Neural progenitor cell (in vitro differentiated cells): ENCODE data around the gene C11orf98. TPM values are rescaled to one million over a fixed set of nuclear protein-coding genes. Genes with fewer than 3 reads are reported as not detected.
"Not testable (repeated sequence)": the region's sequence is repeated elsewhere in the genome, so short reads cannot be mapped to it uniquely, and the experiment has no call there.

Experiments
- DNase-seq: peaks from one replicate; pipeline ENCODE4 v3.0.0-alpha.2; 2016; ENCODE audit warnings: low spot score
- H2AFZ ChIP-seq: fragments of 200-600 bp; sonication (generic); replicated peaks from 2 replicates; pipeline ENCODE4 v1.6.1; 2016; ENCODE audit warnings: antibody characterized with exemption
- H3F3A ChIP-seq: fragments of 200-600 bp; sonication (generic); 2 replicates; pipeline ENCODE4 v1.6.1; 2016; ENCODE audit warnings: antibody characterized with exemption, low read depth
- H3K27ac ChIP-seq: fragments of 200-600 bp; sonication (generic); 2 replicates; pipeline ENCODE4 v1.5.1; 2016; ENCODE audit warnings: mild to moderate bottlenecking
- H3K27me3 ChIP-seq: fragments of 200-600 bp; sonication (generic); 2 replicates; pipeline ENCODE4 v1.6.1; 2016; ENCODE audit warnings: mild to moderate bottlenecking, moderate library complexity
- H3K36me3 ChIP-seq: fragments of 200-600 bp; sonication (generic); 2 replicates; pipeline ENCODE4 v1.5.1; 2016
- H3K4me1 ChIP-seq: fragments of 200-600 bp; sonication (generic); 2 replicates; pipeline ENCODE4 v1.6.1; 2016; ENCODE audit warnings: mixed run types
- H3K4me2 ChIP-seq: fragments of 200-600 bp; sonication (generic); 2 replicates; pipeline ENCODE4 v1.6.1; 2016
- H3K4me3 ChIP-seq: fragments of 200-600 bp; sonication (generic); 2 replicates; pipeline ENCODE4 v1.5.1; 2016
- H3K79me2 ChIP-seq: fragments of 200-600 bp; sonication (generic); 2 replicates; pipeline ENCODE4 v1.6.1; 2016; ENCODE audit warnings: low read depth
- H3K9ac ChIP-seq: fragments of 200-600 bp; sonication (generic); 2 replicates; pipeline ENCODE4 v1.6.1; 2016
- H3K9me3 ChIP-seq: fragments of 200-600 bp; sonication (generic); 2 replicates; pipeline ENCODE4 v1.5.1; 2016; ENCODE audit warnings: low read depth
- H4K20me1 ChIP-seq: fragments of 200-600 bp; sonication (generic); 2 replicates; pipeline ENCODE4 v1.6.1; 2016; ENCODE audit warnings: low read depth
- H3K27ac Mint-ChIP-seq: 3 replicates; pipeline ENCODE4 v1.8.0; 2021; ENCODE audit warnings: mixed read lengths
- H3K27me3 Mint-ChIP-seq: 2 replicates; pipeline ENCODE4 v1.8.0; 2022; ENCODE audit warnings: low read depth, mild to moderate bottlenecking, inconsistent platforms, moderate library complexity, mixed read lengths; ENCODE audit not compliant: insufficient read depth
- H3K36me3 Mint-ChIP-seq: 3 replicates; pipeline ENCODE4 v1.8.0; 2021; ENCODE audit warnings: mixed read lengths
- H3K4me1 Mint-ChIP-seq: 3 replicates; pipeline ENCODE4 v1.8.0; 2021; ENCODE audit warnings: mixed read lengths
- H3K4me3 Mint-ChIP-seq: 3 replicates; pipeline ENCODE4 v1.8.0; 2021; ENCODE audit warnings: mild to moderate bottlenecking, moderate library complexity, mixed read lengths
- H3K9me3 Mint-ChIP-seq: 3 replicates; pipeline ENCODE4 v1.8.0; 2020; ENCODE audit warnings: mixed read lengths
- EZH2 ChIP-seq: fragments of 200-600 bp; sonication (generic); IDR thresholded peaks from 2 replicates; pipeline ENCODE4 v1.6.1; 2017; ENCODE audit warnings: antibody characterized with exemption, mild to moderate bottlenecking, moderate library complexity
- EZH2phosphoT487 ChIP-seq: fragments of 200-600 bp; sonication (generic); IDR thresholded peaks from 2 replicates; pipeline ENCODE4 v1.6.1; 2017; ENCODE audit warnings: antibody characterized with exemption
- total RNA-seq: library from RNA; depleted of rRNA; stranded (reverse); fragments of >200 nt; gene quantifications from 2 replicates; pipeline ENCODE4 v1.2.3, GENCODE V29; 2015; ENCODE audit warnings: low replicate concordance
- TF ChIP-seq, protein P1 (sequence below): fragments of 200-600 bp; sonication (generic); IDR thresholded peaks from 2 replicates; pipeline ENCODE4 v1.5.1; 2017; ENCODE audit warnings: antibody characterized with exemption, mild to moderate bottlenecking

The C11orf98 gene
- total RNA-seq, 1 donor from 2014 or later: 73.3 TPM

DNA sequence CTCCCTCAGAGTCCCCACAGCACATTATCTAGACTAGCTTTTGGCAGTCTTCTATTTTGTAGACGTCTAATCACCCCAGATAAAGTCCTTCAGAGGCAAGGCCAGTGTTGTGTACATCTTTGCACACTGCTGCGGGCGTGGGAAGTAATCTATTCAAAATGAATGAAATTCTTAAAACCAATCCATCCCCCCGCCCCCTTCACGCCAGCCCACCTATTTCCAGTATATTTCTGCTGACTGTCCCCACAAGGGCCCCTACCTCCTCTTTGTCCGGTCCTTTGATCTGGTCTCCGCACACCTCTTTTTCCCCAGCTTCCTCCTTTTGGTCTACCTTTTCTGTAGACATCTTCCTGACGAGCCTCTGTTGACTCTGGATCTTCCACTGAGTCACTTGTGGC is 41.8 kb upstream of the C11orf98 start:
- H3K4me3 ChIP-seq: peak overlapping the region; percentile 60
- H3K9me3 Mint-ChIP-seq: no peaks in the 10 kb centered on the region
- peaks cover 18% of the 10 kb centered on the region for H3K36me3 Mint-ChIP-seq
- peaks cover 47% of the 10 kb centered on the region for H3K4me1 Mint-ChIP-seq
- peaks cover 8% of the 10 kb centered on the region for H3K27me3 Mint-ChIP-seq
- H3K27ac Mint-ChIP-seq: peak overlapping the region; percentile 85
- H3K4me1 ChIP-seq: peaks cover 32% of the 10 kb centered on the region
- peak overlapping the region; percentile 7 for H2AFZ ChIP-seq
- no peaks in the 10 kb centered on the region for H3K36me3 ChIP-seq
- H4K20me1 ChIP-seq: no peaks in the 10 kb centered on the region
- peaks cover 63% of the 10 kb centered on the region for H3F3A ChIP-seq
- H3K27me3 ChIP-seq: no peaks in the 10 kb centered on the region
- no peak for DNase-seq
- peak overlapping the region; percentile 88 for H3K4me3 Mint-ChIP-seq
- TF ChIP-seq, protein P1, sequence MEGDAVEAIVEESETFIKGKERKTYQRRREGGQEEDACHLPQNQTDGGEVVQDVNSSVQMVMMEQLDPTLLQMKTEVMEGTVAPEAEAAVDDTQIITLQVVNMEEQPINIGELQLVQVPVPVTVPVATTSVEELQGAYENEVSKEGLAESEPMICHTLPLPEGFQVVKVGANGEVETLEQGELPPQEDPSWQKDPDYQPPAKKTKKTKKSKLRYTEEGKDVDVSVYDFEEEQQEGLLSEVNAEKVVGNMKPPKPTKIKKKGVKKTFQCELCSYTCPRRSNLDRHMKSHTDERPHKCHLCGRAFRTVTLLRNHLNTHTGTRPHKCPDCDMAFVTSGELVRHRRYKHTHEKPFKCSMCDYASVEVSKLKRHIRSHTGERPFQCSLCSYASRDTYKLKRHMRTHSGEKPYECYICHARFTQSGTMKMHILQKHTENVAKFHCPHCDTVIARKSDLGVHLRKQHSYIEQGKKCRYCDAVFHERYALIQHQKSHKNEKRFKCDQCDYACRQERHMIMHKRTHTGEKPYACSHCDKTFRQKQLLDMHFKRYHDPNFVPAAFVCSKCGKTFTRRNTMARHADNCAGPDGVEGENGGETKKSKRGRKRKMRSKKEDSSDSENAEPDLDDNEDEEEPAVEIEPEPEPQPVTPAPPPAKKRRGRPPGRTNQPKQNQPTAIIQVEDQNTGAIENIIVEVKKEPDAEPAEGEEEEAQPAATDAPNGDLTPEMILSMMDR: no peak
- TF ChIP-seq EZH2: no peak
- no peak for TF ChIP-seq EZH2phosphoT487
- H3K9me3 ChIP-seq: no peaks in the 10 kb centered on the region
- H3K9ac ChIP-seq: no peak overlapping the region
- H3K79me2 ChIP-seq: peaks cover 16% of the 10 kb centered on the region
- H3K4me2 ChIP-seq: peak overlapping the region; percentile 96
- H3K27ac ChIP-seq: peak overlapping the region; percentile 72

DNA sequence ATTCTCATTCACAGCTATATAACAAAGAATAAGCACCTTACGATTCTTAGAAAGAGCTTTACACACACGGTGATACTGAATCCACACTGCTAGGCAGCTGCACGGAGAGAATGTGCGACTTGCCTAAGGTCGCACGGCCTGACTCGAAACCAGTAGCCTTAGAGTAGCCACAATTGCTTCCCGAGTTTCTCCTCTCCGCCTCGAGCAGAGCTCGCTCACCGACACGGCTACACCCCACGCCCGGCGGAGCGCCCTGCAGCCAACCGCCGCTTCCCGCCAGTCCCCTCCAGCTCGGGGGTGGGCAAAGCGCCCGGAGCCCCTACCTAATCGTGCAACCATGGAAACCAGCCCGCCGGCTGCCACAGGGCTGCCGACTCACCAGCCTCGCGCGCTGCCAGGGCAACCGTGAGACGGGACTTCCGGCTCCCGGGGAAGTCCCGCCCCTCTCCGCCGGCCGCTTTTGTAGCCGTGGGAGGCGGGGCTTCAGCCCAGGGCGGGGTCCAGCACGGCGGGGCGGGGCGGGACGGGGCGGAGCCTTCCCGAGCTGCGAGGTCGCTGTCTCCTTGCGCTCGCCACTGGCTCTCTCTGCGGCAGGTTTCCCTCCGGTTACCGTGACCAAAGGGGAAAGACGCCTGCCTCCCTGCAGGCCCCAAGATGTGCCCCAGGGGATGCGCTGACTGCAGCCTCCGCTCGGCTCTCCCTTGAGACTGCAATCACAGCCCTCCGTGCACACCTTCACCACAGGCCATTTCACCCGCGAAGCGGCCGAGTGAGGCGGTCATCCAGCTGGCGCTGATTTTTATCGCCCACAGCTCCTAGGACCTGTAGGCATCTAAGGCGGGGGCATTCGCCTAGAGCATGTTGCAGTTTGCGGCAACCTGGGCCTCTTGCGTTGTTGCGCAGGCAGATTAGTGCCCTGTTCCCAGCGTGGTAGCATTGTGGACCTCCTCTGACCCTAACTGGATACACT is 41.2 kb upstream of the C11orf98 start:
- peaks cover 20% of the 10 kb centered on the region for H3K36me3 Mint-ChIP-seq
- Histone ChIP-seq H2AFZ (peak overlapping the region; percentile 66), H3K36me3 (no peaks in the 10 kb centered on the region), H3K9me3 (no peaks in the 10 kb centered on the region), H3K4me1 (peaks cover 32% of the 10 kb centered on the region), H3K4me2 (peak overlapping the region; percentile 96), H3K79me2 (peaks cover 16% of the 10 kb centered on the region), H3K4me3 (peak overlapping the region; percentile 60), H4K20me1 (no peaks in the 10 kb centered on the region), H3K27ac (peak overlapping the region; percentile 72), H3F3A (peaks cover 56% of the 10 kb centered on the region), H3K9ac (peak overlapping the region; percentile 74), H3K27me3 (no peaks in the 10 kb centered on the region)
- TF ChIP-seq EZH2 (no peak), EZH2phosphoT487 (no peak)
- TF ChIP-seq, protein P1: no peak
- H3K27me3 Mint-ChIP-seq: peaks cover 8% of the 10 kb centered on the region
- H3K9me3 Mint-ChIP-seq: no peaks in the 10 kb centered on the region
- peaks cover 47% of the 10 kb centered on the region for H3K4me1 Mint-ChIP-seq
- peak; percentile 99 for DNase-seq
- H3K4me3 Mint-ChIP-seq: peak overlapping the region; percentile 88
- H3K27ac Mint-ChIP-seq: peak overlapping the region; percentile 95

DNA sequence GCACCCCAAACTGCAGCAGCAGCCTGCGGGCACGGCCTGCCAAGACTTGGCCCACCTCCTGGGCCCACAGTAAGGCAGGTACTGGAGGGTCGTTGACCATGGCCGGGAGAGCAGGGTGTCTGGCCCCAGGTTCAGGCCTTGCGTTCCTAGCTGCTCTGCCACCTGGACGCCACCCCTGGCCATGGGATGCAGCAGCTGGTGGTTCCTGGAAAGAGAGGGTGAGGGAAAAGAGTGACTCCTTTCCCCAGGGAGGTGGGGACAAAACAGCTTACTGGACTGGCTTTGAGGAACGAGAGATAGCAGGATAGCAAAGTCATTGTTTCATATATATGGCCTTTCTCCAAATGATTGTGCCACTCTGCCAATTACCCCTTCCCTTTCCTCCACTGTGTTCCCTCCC is 40.4 kb upstream of the C11orf98 start:
- peak overlapping the region; percentile 66 for H2AFZ ChIP-seq
- H3K27ac Mint-ChIP-seq: peak overlapping the region; percentile 95
- peak overlapping the region; percentile 15 for H3K27ac ChIP-seq
- H3K9me3 ChIP-seq: no peaks in the 10 kb centered on the region
- H3K27me3 ChIP-seq: no peaks in the 10 kb centered on the region
- peaks cover 8% of the 10 kb centered on the region for H3K27me3 Mint-ChIP-seq
- peaks cover 32% of the 10 kb centered on the region for H3K4me1 ChIP-seq
- H3K79me2 ChIP-seq: peaks cover 16% of the 10 kb centered on the region
- H3K4me1 Mint-ChIP-seq: peaks cover 44% of the 10 kb centered on the region
- H3F3A ChIP-seq: peaks cover 49% of the 10 kb centered on the region
- peak overlapping the region; percentile 96 for H3K4me2 ChIP-seq
- TF ChIP-seq, protein P1: no peak
- TF ChIP-seq EZH2 (no peak), EZH2phosphoT487 (no peak)
- peak overlapping the region; percentile 74 for H3K9ac ChIP-seq
- H3K36me3 Mint-ChIP-seq: peaks cover 19% of the 10 kb centered on the region
- peaks cover under 1% of the 10 kb centered on the region for H3K36me3 ChIP-seq
- no peaks in the 10 kb centered on the region for H4K20me1 ChIP-seq
- DNase-seq: no peak
- H3K9me3 Mint-ChIP-seq: no peaks in the 10 kb centered on the region
- H3K4me3 Mint-ChIP-seq: peak overlapping the region; percentile 88
- H3K4me3 ChIP-seq: peak overlapping the region; percentile 60

DNA sequence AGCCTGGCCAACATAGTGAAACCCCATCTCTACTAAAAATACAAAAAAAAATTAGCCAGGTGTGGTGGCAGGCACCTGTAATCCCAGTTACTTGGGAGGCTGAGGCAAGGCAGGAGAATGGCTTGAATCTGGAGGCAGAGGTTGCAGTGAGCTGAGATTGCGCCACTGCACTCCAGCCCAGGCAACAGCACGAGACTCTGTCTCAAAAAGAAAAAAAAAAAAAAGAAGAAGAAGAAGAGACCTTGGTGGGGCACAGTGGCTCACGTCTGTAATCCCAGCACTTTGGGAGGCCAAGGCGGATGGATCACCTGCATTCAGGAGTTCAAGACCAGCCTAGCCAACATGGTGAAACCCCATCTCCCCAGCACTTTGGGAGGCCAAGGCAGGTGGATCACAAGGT is 38.9 kb upstream of the C11orf98 start:
- H3K4me3 ChIP-seq, H3K9me3 Mint-ChIP-seq, H3K27ac Mint-ChIP-seq, H3K4me3 Mint-ChIP-seq, H3K27ac ChIP-seq, H3K27me3 Mint-ChIP-seq, H3K36me3 ChIP-seq, H3K9ac ChIP-seq, H3K27me3 ChIP-seq, H3K9me3 ChIP-seq, DNase-seq, H2AFZ ChIP-seq, H4K20me1 ChIP-seq, H3K4me2 ChIP-seq: not testable (repeated sequence)
- Histone ChIP-seq H3K79me2 (peaks cover 16% of the 10 kb centered on the region), H3F3A (peaks cover 36% of the 10 kb centered on the region), H3K4me1 (peaks cover 29% of the 10 kb centered on the region)
- Mint-ChIP-seq H3K36me3 (peaks cover 21% of the 10 kb centered on the region), H3K4me1 (peaks cover 31% of the 10 kb centered on the region)
